Stomach smooth muscle (tissue), 2 donors: Measurements from ENCODE around the gene DOCK4.

ENCODE experiments used
- H3K27ac ChIP-seq: one replicate; pipeline ENCODE4 v1.7.0; 2013; ENCODE audit warnings: mild to moderate bottlenecking, low read length, inconsistent platforms
- H3K27me3 ChIP-seq, 2 donors: one replicate each; pipeline ENCODE4 v1.7.0; 2013; ENCODE audit warnings: low read length in 2 of 2; ENCODE audit not compliant: insufficient read depth in 2 of 2, control insufficient read depth in 1 of 2
- H3K36me3 ChIP-seq, 2 donors: one replicate each; pipeline ENCODE4 v1.7.0; 2013; ENCODE audit warnings: low read length in 2 of 2; ENCODE audit not compliant: control insufficient read depth in 2 of 2, insufficient read depth in 2 of 2
- H3K4me1 ChIP-seq: one replicate; pipeline ENCODE4 v1.7.0; 2013; ENCODE audit warnings: low read length; ENCODE audit not compliant: control insufficient read depth, insufficient read depth
- H3K4me3 ChIP-seq, 2 donors: one replicate each; pipeline ENCODE4 v1.7.0; 2013; ENCODE audit warnings: low read length in 2 of 2
- H3K9ac ChIP-seq, 2 donors: one replicate each; pipeline ENCODE4 v1.7.0; 2013; ENCODE audit warnings: low read length in 2 of 2, mild to moderate bottlenecking in 1 of 2
- H3K9me3 ChIP-seq, 2 donors: one replicate each; pipeline ENCODE4 v1.7.0; 2013; ENCODE audit warnings: low read length in 2 of 2; ENCODE audit not compliant: control insufficient read depth in 2 of 2
- donor health status: healthy.
- donor health status: Pancreatic carcinoma.

Gene DOCK4

DNA sequence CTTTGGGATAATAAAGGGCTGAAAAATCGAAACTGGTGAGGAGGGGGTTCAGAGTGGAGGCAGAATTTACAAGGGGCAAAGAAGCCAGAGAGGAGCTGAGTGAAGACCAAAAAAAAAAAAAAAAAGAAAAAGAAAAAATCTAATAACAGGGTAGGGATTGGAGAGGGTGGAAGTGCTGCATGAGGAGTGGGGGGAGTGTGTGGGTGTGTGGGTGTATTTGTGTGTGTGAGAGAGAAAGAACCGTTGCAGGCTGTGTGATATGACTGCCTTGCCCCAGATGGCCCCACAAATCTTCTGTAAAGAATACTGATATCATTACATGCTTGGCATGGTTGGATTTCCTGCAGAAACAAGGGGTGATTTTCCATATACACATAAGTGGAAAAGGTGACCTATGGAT lies 436.1 kb downstream of the DOCK4 start:
- no peaks in the 10 kb centered on the region for H3K9me3 ChIP-seq
- no peaks in the 10 kb centered on the region for H3K4me1 ChIP-seq
- H3K27me3 ChIP-seq, result no peaks in the 10 kb centered on the region
- no peak overlapping the region for H3K4me3 ChIP-seq
- H3K27ac ChIP-seq, result no peak overlapping the region
- peaks cover 4 to 14% of the 10 kb centered on the region in 2 donors for H3K36me3 ChIP-seq
- no peak overlapping the region for H3K9ac ChIP-seq

DNA sequence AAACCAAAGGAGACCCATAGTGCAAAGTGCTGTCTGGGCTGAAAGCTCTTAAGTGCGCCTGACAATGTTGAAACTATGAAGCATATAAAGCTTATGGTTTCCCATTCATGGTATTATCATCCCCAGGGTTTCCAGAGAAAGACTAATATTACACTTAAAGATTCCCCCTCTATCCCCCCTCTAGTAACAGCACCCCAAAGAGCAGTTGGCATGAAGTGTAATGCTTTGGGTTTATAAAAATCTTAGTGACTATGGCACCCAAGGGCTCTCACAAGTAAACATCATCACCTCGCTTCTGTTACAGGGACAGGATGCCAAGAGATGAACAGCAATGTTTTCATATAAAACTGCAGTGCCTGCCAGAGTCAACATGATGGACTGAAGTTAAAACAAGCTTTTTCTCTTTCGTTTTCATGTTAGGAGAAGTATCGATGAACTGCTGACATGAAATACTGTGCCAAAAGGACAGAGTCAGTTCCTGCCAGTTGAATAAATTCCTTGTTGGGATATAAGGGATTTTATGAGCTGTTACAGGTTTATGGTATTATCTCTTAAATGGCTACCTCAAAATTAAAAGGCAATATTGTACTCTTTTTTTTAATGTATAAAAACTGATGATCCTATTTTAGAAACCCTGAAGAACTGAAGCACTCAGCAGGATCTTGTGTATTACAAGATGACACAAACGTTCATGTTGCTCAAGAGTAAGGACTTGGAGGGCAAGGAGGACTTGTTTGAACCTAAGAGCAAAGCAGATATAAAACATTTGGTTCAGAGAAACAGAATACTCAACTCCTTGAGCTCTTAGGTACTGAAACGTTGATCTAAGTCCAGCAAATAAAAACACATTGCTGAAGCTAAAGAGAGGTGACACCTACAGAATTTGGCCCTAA lies 440.2 kb downstream of the DOCK4 start:
- Histone ChIP-seq H3K4me3 (no peak overlapping the region), H3K27ac (peak overlapping the region; percentile 25), H3K4me1 (no peaks in the 10 kb centered on the region), H3K36me3 (peaks cover 4 to 9% of the 10 kb centered on the region in 2 donors), H3K9me3 (no peaks in the 10 kb centered on the region), H3K9ac (no peak overlapping the region), H3K27me3 (no peaks in the 10 kb centered on the region)

DNA sequence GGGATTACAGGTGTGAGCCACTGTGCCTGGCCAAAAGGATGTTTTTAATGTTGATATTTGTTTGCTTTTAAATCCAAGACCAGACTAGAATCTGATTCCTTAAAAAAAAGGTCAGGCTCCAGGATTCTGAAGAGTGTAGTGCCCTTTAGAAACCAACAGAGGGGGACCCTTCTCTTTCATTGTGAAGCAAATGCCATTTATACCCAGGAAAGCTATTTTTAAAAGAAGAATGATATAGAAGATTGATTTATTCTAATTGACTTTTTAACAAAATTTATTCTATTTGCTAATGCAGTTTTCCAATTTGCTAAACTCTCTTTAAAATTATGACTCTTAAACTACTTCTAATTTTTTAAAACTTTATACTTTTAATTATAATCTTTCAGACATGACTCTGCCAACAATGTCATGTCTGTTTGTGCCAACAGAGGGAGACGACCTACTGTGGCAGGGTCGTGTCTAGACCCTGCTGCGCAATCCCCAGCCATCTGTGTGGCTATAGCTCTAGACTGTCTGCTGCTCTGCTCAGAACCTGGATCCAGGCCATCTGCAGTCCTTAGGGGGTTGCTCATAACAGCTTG lies 442.9 kb downstream of the DOCK4 start:
- no peaks in the 10 kb centered on the region for H3K4me1 ChIP-seq
- no peaks in the 10 kb centered on the region for H3K9me3 ChIP-seq
- H3K27me3 ChIP-seq, result no peaks in the 10 kb centered on the region
- peaks cover 0 to 10% of the 10 kb centered on the region in 2 donors for H3K36me3 ChIP-seq
- no peak overlapping the region for H3K9ac ChIP-seq
- H3K27ac ChIP-seq, result no peak overlapping the region
- no peak overlapping the region for H3K4me3 ChIP-seq

DNA sequence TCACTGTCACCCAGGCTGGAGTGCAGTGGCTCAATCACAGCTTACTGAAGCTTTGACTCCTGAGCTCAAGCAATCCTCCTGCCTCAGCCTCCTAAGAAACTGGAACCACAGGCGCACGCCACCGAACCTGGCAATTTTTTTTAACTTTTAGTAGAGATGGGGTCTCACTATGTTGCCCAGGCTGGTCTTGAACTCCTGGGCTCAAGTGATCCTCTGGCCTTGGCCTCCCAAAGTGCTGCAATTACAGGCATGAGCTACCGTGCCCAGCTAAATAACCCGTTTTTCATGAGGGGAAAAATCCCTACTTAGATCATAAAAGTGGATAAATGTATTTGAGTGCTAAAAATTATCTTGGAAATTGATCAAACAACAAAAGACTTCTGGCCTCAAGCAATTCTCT lies 443.4 kb downstream of the DOCK4 start:
- Histone ChIP-seq H3K9me3 (no peaks in the 10 kb centered on the region), H3K36me3 (peaks cover 4 to 11% of the 10 kb centered on the region in 2 donors), H3K9ac (no peak overlapping the region), H3K27ac (no peak overlapping the region), H3K27me3 (no peaks in the 10 kb centered on the region), H3K4me3 (no peak overlapping the region), H3K4me1 (no peaks in the 10 kb centered on the region)

DNA sequence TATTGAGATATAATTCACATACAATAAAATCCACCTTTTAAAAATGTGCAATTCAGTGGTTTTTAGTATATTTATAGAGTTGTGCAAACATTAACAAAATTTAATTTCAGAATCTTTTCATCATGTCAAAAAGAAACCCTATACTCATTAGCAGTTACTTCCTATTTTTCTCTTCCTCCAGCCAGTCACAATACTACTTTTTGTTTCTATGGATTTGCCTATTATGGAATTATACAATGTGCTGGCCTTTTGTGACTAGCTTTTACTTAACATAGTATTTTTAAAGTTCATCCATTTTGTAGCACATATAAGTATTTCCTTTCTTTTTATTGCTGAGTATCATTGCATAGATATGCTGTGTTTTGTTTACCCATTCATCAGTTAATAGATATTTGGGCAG lies 444.0 kb downstream of the DOCK4 start:
- Histone ChIP-seq H3K4me1 (no peaks in the 10 kb centered on the region), H3K36me3 (peaks cover 4 to 11% of the 10 kb centered on the region in 2 donors), H3K9me3 (no peaks in the 10 kb centered on the region), H3K27ac (no peak overlapping the region), H3K27me3 (no peaks in the 10 kb centered on the region), H3K9ac (no peak overlapping the region), H3K4me3 (no peak overlapping the region)

DNA sequence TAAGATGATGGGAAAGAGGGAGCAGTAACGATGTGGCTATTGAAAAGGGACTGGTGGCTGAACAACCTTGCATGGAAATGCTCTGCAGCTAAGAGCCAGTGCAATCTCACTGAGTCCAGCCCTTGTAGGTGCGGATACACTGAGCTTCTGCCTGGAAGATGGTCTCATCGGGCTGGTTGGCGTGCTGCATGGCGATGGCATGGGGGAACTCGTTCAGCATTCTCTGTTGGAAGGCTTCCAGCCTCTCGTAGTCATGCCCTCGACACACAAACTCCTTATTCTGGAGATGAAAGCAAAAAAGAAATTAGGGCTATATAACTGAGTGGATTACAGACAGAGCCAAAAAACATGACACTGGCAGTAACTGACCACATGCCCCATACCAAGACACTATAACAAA lies 446.2 kb downstream of the DOCK4 start:
- no peaks in the 10 kb centered on the region for H3K9me3 ChIP-seq
- H3K4me1 ChIP-seq, result no peaks in the 10 kb centered on the region
- no peaks in the 10 kb centered on the region for H3K27me3 ChIP-seq
- H3K9ac ChIP-seq, result no peak overlapping the region
- peaks cover 4 to 12% of the 10 kb centered on the region in 2 donors for H3K36me3 ChIP-seq
- H3K27ac ChIP-seq, result no peak overlapping the region
- no peak overlapping the region for H3K4me3 ChIP-seq

DNA sequence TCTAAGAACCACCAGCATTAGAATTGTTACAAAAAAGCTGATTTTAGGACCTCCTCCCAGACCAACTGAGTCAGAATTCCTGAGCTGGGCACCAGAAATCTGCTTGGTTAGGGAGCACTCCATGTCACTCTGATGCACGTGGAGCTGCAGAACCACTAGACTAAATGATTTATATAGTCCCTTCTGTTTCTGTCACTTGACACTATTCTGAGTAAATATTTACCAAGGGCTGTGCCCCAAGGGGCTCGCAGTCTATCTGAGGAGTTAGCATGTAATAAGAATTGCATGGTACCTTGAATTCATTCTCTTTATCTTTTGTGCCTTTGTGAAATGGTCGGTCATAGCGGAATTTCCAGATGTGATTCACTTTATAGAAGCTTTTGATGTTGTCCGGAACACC lies 447.9 kb downstream of the DOCK4 start:
- no peak overlapping the region for H3K9ac ChIP-seq
- H3K27me3 ChIP-seq, result no peaks in the 10 kb centered on the region
- no peak overlapping the region for H3K27ac ChIP-seq
- H3K4me3 ChIP-seq, result no peak overlapping the region
- no peaks in the 10 kb centered on the region for H3K9me3 ChIP-seq
- H3K36me3 ChIP-seq, result peaks cover 4 to 12% of the 10 kb centered on the region in 2 donors
- H3K4me1 ChIP-seq, result no peaks in the 10 kb centered on the region

DNA sequence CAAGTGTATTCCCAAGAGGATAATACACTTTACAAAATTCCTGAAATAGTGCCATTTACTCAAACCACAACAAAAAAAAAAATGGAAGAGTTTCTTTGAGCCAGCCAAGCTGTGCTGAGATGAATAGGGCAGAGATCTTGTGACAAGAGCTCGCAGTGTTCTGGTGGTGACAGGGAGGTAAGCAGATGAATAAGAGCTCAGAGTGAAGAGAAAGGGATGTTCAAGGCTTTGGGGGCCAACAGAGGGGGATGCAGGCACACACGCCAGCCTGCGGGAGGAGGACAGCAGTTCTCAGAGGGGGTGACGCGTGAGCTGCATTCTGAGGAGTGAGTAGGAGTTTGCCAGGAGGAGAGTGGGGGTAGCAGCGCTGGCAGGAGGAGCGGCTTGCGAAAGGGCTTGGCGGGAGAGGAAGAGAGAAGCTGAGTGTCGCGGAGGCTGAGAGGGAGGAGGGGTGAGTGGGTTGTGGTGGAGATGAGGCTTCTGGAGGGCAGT lies 449.5 kb downstream of the DOCK4 start:
- H3K9me3 ChIP-seq, result no peaks in the 10 kb centered on the region
- no peak overlapping the region for H3K4me3 ChIP-seq
- no peaks in the 10 kb centered on the region for H3K27me3 ChIP-seq
- H3K4me1 ChIP-seq, result no peaks in the 10 kb centered on the region
- no peak overlapping the region for H3K27ac ChIP-seq
- peaks cover 4 to 12% of the 10 kb centered on the region in 2 donors for H3K36me3 ChIP-seq
- no peak overlapping the region for H3K9ac ChIP-seq

DNA sequence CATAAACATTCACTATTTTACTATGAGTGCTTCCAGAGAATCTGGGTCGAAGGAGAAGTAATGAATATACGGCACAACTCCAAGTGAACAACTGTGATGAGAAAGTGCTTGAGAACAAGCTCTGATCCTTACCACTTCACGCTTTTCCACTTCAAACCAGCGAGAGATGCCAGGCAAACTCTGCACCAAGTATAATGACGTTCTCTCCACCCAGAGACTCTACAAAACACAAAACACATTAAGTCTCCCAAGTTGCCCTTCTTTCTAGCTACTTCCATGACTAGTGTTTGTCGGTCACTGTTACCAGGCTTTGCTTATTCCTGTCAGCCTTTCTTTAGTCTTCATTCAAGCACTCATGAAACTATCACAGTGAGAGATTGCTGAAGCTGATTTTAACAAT lies 450.8 kb downstream of the DOCK4 start:
- Histone ChIP-seq H3K27ac (no peak overlapping the region), H3K9me3 (no peaks in the 10 kb centered on the region), H3K4me3 (no peak overlapping the region), H3K4me1 (no peaks in the 10 kb centered on the region), H3K27me3 (no peaks in the 10 kb centered on the region), H3K36me3 (peaks cover 4 to 12% of the 10 kb centered on the region in 2 donors), H3K9ac (no peak overlapping the region)

DNA sequence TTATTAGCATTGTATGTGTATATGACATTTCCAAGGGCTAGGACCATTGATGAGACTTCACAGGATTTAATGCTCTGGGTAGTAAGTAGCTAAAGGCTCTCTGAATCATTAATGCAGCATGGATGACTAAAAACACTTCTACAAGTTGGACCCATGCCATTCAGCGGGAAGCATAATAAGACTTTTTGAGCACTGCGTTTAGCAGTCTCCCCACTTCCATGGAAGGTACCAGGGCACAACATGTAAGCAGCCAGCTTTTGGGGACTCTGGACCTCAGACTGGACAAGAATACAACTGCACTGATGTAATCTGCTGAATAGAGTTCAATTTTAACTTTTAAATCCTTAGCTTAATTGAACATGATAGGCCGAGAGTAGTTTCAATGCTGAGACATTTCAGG lies 452.2 kb downstream of the DOCK4 start:
- H3K36me3 ChIP-seq, result peaks cover 4 to 7% of the 10 kb centered on the region in 2 donors
- H3K27me3 ChIP-seq, result no peaks in the 10 kb centered on the region
- H3K27ac ChIP-seq, result no peak overlapping the region
- no peaks in the 10 kb centered on the region for H3K4me1 ChIP-seq
- no peak overlapping the region for H3K4me3 ChIP-seq
- no peaks in the 10 kb centered on the region for H3K9me3 ChIP-seq
- no peak overlapping the region for H3K9ac ChIP-seq
